GM19351 (cell line): ENCODE measurements around the gene NFIX.

Source experiments
- ATAC-seq: cut with Tn5 transposase; IDR thresholded peaks from one replicate; pipeline ENCODE4 v1.9.1; 2021; ENCODE audit warnings: mild to moderate bottlenecking, moderate library complexity; ENCODE audit not compliant: unreplicated experiment

NFIX gene

DNA sequence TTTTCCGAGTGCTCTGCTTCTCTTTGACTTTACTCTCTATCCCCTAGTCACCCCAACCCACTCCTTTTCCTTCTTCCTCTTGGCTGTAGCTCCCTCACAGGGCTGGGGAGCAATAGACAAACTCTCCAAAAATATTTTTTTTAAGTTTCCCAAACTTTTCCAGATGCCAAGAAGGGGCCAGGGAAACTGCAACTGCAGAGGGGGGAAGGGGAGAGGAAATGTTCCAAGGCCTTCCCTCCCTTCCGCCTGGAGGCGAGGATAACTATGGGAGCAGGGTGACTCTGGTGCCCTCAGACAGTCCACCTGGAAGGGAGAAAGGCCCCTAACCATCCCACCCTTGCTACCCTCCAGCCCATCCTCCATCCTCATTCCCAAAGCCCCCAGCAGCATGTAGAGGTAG, 58.0 kb downstream of the NFIX start:
- ATAC-seq: no peak

- no peak for ATAC-seq
Measured at GRCh38 chr19:13053761-13054625, 58.7 kb downstream of the NFIX start.

GRCh38 chr19:13054626-13055212, 59.4 kb downstream of the NFIX start:
- no peak for ATAC-seq

- no peak for ATAC-seq
Measured at GRCh38 chr19:13055213-13056051, 60.2 kb downstream of the NFIX start.

GRCh38 chr19:13056052-13056660, 60.9 kb downstream of the NFIX start:
- ATAC-seq: no peak

- ATAC-seq: no peak
Measured at GRCh38 chr19:13057147-13057572, 61.9 kb downstream of the NFIX start.

DNA sequence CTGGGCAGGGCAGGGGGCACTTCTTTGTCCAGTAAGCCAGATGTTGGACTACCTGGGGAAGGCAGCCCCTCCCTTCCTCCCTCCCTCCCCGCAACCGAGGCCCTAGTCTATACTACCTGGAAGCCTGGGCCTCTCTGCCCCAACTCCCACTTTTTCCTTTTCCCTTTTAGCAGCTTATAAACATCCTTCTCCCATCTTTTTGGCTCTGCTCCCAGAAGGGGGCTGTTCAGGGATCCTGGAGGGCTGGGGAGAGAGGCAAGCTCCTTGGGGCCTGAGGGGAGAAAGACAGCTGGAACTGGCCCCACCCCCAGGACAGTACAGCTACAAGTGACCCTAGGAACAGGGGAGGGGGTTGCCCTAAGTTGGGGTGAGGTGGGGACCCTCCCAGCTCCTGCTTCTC, 62.5 kb downstream of the NFIX start:
- ATAC-seq: no peak

DNA sequence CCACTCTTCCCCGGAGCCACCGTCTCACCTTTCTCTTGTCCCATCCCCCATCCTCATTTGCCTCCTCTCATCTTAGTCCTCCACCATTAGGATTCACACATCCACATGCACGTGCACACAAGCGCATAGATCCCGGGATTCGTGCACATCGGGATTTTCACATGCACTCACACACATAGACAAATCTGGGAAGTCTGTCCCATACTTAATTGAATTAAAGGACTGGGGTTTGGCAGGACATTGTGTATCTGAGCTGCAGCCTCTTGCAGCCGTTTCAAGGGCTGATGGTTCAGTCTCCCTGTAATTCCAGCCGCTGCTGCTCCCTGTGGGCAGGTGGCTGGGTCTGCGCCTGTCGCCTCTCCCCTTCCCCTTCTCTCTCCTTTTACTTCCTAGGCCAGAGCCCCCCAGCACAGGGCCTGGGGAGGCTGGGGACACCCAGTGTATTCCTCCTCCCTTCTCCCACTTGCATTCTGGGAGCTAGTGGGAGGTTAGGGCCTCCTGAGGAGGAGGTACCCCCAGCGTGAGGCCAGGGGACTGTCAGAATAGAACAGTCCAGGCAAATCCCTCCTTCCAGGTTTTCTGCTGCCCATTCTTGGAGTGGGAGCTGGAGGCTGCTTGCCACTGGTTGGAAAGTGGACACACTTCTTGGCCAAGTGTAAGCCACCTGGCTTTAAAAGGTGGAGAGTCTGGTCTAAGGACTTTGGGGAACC, 63.8 kb downstream of the NFIX start:
- ATAC-seq: no peak

- ATAC-seq: no peak
Measured at GRCh38 chr19:13060233-13060963, 65.1 kb downstream of the NFIX start.

DNA sequence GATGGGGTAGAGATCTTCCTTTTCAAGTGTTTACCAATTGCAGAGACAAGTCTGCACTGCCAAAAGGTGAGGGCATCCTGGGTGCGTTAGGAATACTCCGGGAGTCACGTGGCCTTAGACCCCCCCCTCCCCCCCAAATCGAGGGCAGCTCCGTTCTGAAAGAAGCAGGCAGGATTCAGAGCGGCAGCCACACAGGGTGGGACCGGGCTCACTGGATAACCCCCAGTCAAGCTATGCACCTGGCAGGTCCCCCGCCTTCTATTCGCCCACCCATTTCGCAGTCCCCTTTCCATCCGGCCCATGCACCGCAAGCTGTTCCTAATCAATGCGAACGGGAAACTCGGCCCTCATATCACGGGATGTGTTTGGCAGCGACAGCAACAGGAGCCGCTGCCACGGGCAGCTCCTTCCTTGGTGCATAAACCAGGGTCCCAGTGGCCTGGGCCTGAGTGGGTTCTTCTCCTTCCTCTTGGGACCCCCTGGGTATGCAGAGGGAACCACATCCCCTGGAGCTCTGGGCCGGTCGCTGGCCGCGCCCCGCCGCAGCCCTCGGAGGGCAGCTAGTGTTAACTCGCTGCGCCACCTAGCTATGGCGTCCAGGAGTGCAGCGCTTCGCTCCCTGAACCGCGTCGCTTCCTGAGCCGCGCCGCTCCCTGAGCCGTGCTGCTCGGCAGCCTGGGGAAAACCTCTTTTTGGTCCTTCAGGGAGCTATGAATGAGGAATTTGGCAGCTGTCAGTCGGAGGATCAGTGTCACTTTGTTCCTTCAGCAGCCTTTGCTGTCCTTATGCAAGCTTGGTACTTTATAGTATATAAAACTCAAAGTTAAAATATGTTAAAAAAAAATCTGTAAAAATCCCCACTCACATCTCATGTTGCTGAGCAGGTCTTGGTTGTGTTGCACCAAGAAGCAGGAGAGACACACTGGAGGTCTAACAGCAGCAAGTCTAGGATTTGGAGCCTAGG, 66.0 kb downstream of the NFIX start:
- peak; percentile 55 for ATAC-seq

DNA sequence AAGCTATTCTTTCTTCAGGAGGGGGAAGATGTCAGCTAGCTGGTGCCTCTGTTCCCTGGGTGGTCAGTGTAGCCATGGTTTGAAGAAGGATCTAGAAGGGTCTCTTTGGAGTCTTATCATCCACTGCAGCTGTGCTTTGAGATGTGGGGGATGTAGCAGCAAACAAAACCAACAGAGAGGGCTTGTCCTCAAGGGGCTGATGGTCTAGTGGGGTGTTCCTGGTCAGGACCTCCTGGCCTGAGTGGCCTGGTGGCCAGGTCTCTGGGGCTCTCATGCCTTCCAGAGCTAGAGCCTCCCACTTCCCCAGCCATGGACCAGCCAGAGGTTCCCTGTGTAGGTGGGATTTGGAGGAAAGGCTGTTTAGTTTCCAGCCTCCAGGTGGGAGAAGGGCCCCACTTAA, 67.0 kb downstream of the NFIX start:
- ATAC-seq: no peak

- no peak for ATAC-seq
Measured at GRCh38 chr19:13063461-13064091, 68.3 kb downstream of the NFIX start.

GRCh38 chr19:13064092-13064489, 68.8 kb downstream of the NFIX start:
- ATAC-seq: no peak

GRCh38 chr19:13066226-13066625, 71.0 kb downstream of the NFIX start:
- ATAC-seq: no peak

GRCh38 chr19:13066933-13067807, 71.9 kb downstream of the NFIX start:
- no peak for ATAC-seq

DNA sequence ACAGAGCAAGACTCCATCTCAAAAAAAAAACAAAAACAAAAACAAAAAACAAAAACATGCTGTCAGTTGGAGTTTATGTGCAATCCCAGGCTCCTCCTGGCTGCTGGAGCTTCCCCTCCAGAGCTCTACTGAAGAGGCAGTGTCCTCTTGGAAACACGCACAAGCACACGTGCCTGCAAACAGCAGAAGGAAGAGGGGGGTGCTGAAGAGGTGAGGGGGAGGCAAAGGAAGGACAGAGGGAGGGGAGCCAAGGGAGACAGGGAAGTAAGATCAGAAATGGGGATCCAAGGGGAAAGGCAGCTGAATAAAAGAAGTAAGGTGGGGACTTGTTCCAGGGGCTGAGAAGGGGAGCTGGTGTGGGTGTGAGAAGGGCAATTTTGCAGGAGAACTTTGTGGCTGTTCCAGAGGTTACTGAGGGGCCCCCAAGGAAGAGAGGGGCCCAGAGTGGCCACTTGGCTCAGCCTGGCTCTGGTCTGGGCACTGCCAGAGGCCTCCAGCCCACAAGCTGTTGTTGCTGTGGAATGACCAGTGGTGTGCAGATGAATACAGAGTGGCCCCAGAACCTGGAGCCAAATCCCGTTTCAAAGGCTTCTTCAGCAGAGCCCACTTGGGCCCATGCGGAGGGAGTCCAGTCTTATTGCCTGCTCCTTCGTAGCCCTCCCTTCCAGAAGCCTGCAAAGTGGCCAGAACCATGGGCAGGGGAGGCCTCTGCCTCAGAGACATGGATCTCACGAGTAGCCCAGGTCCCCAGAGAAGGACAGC, 73.0 kb downstream of the NFIX start:
- ATAC-seq: no peak
